ENCODE results near the gene SLC12A1.

- TF ChIP-seq CTCF (IDR thresholded peaks at IDR 0.05) (peak in 5 of 6 experiments; percentile 12 to 61 (median 48)), POLR2A (IDR thresholded peaks at IDR 0.05) (no peak)
Observed at GRCh38 chr15:48250640-48251076, 44.6 kb downstream of the SLC12A1 start.
